ENCODE results near the gene OXCT2. TPM values are rescaled to one million over a fixed set of nuclear protein-coding genes. Genes with fewer than 3 reads are reported as not detected.
"Not testable (repeated sequence)": the region's sequence is repeated elsewhere in the genome, so short reads cannot be mapped to it uniquely, and the experiment has no call there.

OXCT2 gene
- total RNA-seq, 1 experiment from 2014 or later: 1.3 TPM

DNA sequence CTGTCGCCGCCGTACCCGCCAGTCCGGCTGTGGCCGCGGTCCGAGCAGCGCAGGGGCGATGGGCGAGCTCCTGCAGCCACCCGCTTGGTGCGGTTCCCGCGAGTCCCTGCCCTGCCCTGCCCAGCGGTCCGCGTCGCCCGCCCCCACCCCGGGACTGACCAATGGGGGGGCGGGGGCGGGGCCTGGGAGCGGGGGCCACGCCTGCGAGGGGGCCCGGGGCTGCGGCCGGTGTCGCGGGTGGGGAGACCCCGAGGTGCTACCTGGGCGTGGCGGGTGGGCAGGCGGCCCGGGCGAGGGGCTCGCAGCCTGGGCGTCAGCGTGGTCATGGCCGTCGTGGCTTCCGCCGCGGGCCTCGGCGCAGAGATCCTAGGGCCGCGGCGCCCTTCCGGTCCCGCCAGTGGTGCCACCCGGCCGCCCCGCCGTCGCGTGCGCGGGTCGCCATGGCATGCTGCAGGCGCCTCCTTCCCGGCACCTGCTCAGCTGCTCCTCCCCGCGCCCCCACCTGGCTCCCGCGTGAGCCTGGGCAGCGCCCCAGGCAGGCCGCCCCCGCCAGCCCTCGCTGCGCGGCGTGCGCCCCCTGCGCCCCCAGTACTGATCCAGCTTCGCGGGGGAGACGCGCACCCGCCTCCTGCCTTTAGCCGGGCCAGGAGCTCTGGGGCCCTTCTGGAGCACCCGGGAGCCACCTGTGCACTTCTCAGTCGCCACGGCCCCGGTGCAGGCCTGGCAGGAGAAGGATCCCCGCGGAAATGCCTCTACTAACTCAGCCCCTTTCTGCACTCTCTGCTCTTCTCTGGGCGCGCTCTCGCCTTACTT lies 17.8 kb upstream of the OXCT2 start, which contains the start of gene BMP8B:
TSS of gene BMP8B (minus strand) at position 108 of the 813 bp plus-strand sequence. CDS start 380 bp downstream, outside the sequence.
- TSS peak; percentile 58 for BruUV-seq (replicated peaks)
- Histone ChIP-seq H2AFZ (peak within 1 kb of the TSS; percentile 79; the same call in 1 of the 2 replicates), H4K20me1 (ENCODE audit: insufficient read depth) (no peaks in the 10 kb centered on the region), H3K27ac (no peak within 1 kb of the TSS), H3K4me2 (peak within 1 kb of the TSS; percentile 75), H3K27me3 (ENCODE audit: insufficient read depth, low read depth) (no peaks in the 10 kb centered on the region), H3K4me3 (peak within 1 kb of the TSS; percentile 59), H3K4me1 (replicated peaks; ENCODE audit: insufficient read depth) (no peaks in the 10 kb centered on the region), H3K36me3 (ENCODE audit: low read depth) (no peaks in the 10 kb centered on the region), H3K79me2 (ENCODE audit: low read depth) (no peaks in the 10 kb centered on the region), H3K9me3 (ENCODE audit: insufficient read depth, low read depth) (no peaks in the 10 kb centered on the region), H3K9me2 (ENCODE audit: insufficient read depth) (no peaks in the 10 kb centered on the region), H3F3A (ENCODE audit: insufficient read depth, low read depth) (no peaks in the 10 kb centered on the region)
- no peak for TF ChIP-seq EZH2 (IDR thresholded peaks at IDR 0.05; ENCODE audit: low read depth)
- TF ChIP-seq, protein P1, sequence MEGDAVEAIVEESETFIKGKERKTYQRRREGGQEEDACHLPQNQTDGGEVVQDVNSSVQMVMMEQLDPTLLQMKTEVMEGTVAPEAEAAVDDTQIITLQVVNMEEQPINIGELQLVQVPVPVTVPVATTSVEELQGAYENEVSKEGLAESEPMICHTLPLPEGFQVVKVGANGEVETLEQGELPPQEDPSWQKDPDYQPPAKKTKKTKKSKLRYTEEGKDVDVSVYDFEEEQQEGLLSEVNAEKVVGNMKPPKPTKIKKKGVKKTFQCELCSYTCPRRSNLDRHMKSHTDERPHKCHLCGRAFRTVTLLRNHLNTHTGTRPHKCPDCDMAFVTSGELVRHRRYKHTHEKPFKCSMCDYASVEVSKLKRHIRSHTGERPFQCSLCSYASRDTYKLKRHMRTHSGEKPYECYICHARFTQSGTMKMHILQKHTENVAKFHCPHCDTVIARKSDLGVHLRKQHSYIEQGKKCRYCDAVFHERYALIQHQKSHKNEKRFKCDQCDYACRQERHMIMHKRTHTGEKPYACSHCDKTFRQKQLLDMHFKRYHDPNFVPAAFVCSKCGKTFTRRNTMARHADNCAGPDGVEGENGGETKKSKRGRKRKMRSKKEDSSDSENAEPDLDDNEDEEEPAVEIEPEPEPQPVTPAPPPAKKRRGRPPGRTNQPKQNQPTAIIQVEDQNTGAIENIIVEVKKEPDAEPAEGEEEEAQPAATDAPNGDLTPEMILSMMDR (conservative IDR thresholded peaks at IDR 0.05): no peak
- intact Hi-C loops (cut with micrococcal nuclease; ENCODE audit: unreplicated experiment): no loop called here
- DNase-seq: peak; percentile 46 to 82
- CTCF ChIA-PET: interaction anchor here (0.6 kb wide), 2 partner anchors 183 to 800 kb away, joined by 3 to 6 read pairs; no protein-coding TSS in a partner anchor
- POLR2A ChIA-PET (ENCODE audit: unreplicated experiment): interaction anchor here (0.6 kb wide), 1 partner anchor 674 kb away, joined by 8 read pairs; no protein-coding TSS in a partner anchor

DNA sequence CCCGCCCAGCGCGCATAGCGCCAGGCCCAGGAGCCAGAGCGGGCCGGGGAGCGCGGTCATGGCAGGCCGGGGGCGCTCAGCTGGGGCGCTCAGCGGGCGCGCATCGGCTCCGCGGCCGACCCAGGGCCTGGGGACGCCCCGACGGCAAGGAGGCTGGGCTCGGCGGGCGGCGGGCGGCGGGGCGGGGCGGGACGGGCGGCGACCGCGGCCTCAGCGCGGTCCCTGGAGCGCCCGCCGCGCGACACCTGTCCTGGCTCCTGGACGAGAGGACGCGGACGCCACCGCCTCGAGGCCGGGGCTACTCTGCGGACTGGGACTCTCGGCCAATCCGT lies 17.2 kb upstream of the OXCT2 start:
- POLR2A ChIA-PET (ENCODE audit: unreplicated experiment): interaction anchor here (0.6 kb wide), 1 partner anchor 673 kb away, joined by 8 read pairs; no protein-coding TSS in a partner anchor
- peak overlapping the region; percentile 79; the same call in 1 of the 2 replicates for H2AFZ ChIP-seq

DNA sequence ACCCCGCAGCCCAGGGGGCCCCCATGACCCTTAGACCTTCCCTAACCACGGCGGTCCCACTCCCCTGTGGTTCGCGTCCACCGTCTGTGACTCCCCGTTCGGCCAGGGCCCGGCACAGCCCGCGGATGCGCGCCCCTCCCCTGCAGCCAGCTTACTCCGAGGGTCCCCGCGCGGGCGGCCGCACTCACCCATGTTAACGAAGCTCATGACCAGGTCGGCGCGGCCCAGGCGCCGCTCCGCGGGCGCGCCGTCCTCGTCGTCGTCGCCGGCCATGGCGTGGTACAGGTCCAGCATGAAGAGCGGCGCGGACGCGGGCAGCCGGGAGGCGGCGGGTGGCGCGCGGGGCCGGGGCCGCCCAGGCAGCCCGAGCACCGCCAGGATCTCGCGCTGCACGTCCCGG lies 16.8 kb upstream of the OXCT2 start:
- DNase-seq; H3K9me2 ChIP-seq (ENCODE audit: insufficient read depth); H2AFZ ChIP-seq; intact Hi-C loops (cut with micrococcal nuclease; ENCODE audit: unreplicated experiment); H4K20me1 ChIP-seq (ENCODE audit: insufficient read depth); H3F3A ChIP-seq (ENCODE audit: insufficient read depth, low read depth); H3K27ac ChIP-seq; H3K4me1 ChIP-seq (replicated peaks; ENCODE audit: insufficient read depth); CTCF ChIA-PET; H3K27me3 ChIP-seq (ENCODE audit: insufficient read depth, low read depth); H3K79me2 ChIP-seq (ENCODE audit: low read depth); H3K4me3 ChIP-seq; BruUV-seq (replicated peaks); H3K9me3 ChIP-seq (ENCODE audit: insufficient read depth, low read depth); H3K36me3 ChIP-seq (ENCODE audit: low read depth); H3K4me2 ChIP-seq: not testable (repeated sequence)
- POLR2A ChIA-PET (ENCODE audit: unreplicated experiment): interaction anchor here (0.6 kb wide), 1 partner anchor 673 kb away, joined by 8 read pairs; no protein-coding TSS in a partner anchor

More for the DNA sequence above, 17.2 kb upstream of the OXCT2 start:
- Histone ChIP-seq H3K9me2 (ENCODE audit: insufficient read depth) (no peaks in the 10 kb centered on the region), H3K27ac (no peak overlapping the region), H3K27me3 (ENCODE audit: insufficient read depth, low read depth) (no peaks in the 10 kb centered on the region), H3K9me3 (ENCODE audit: insufficient read depth, low read depth) (no peaks in the 10 kb centered on the region), H3K4me2 (peak overlapping the region; percentile 75), H3K4me1 (replicated peaks; ENCODE audit: insufficient read depth) (no peaks in the 10 kb centered on the region), H3F3A (ENCODE audit: insufficient read depth, low read depth) (no peaks in the 10 kb centered on the region), H4K20me1 (ENCODE audit: insufficient read depth) (no peaks in the 10 kb centered on the region), H3K36me3 (ENCODE audit: low read depth) (no peaks in the 10 kb centered on the region), H3K4me3 (peak overlapping the region; percentile 59; the same call in 1 of the 2 replicates), H3K79me2 (ENCODE audit: low read depth) (no peaks in the 10 kb centered on the region)
- no TSS peak for BruUV-seq (replicated peaks)
- CTCF ChIA-PET: interaction anchor here (0.6 kb wide), 1 partner anchor 799 kb away, joined by 6 read pairs; no protein-coding TSS in a partner anchor
- no peak for DNase-seq
- intact Hi-C loops (cut with micrococcal nuclease; ENCODE audit: unreplicated experiment): no loop called here
- no peak for TF ChIP-seq EZH2 (IDR thresholded peaks at IDR 0.05; ENCODE audit: low read depth)
- TF ChIP-seq, protein P1 (conservative IDR thresholded peaks at IDR 0.05): no peak
